ENCODE measurements around the gene ABCC1.
A peak's percentile ranks its signal among the peaks of the same experiment; 100 is the strongest.
"Not testable (repeated sequence)": the region's sequence is repeated elsewhere in the genome, so short reads cannot be mapped to it uniquely, and the experiment has no call there.

Gene ABCC1

GRCh38 chr16:16101585-16101984, 152.2 kb downstream of the ABCC1 start:
- Histone ChIP-seq H3K9me3 (ENCODE audit: low read length) (no peaks in the 10 kb centered on the region), H3K79me2 (ENCODE audit: insufficient read depth, low read length) (no peaks in the 10 kb centered on the region), H3K36me3 (ENCODE audit: insufficient read depth, low read length) (peaks cover 66% of the 10 kb centered on the region), H3F3A (ENCODE audit: insufficient read depth, low read length) (0 out of 2 replicates have a peak, but pooled peaks cover 4% of the 10 kb centered on the region), H3K9ac (ENCODE audit: low read length) (no peak overlapping the region), H3K4me1 (ENCODE audit: insufficient read depth, low read length, severe bottlenecking) (peaks cover 62% of the 10 kb centered on the region), H3K27ac (ENCODE audit: low read depth, low read length, poor library complexity, severe bottlenecking) (peak overlapping the region; percentile 65), H3K4me3 (ENCODE audit: low read depth, low read length, poor library complexity, severe bottlenecking) (no peak overlapping the region), H3K9me2 (ENCODE audit: low read depth, low read length) (no peaks in the 10 kb centered on the region), H4K20me1 (ENCODE audit: insufficient read depth, low read length) (no peaks in the 10 kb centered on the region), H3K27me3 (ENCODE audit: insufficient read depth, low read length) (no peaks in the 10 kb centered on the region), H3K4me2 (ENCODE audit: low read length) (no peak overlapping the region), H2AFZ (ENCODE audit: low read length) (no peak overlapping the region)
- TF ChIP-seq EZH2 (IDR thresholded peaks at IDR 0.05; ENCODE audit: borderline replicate concordance, low read length): no peak
- TF ChIP-seq CTCF (IDR thresholded peaks at IDR 0.05; ENCODE audit: low read length): no peak

- Histone ChIP-seq H3K4me3 (ENCODE audit: low read depth, low read length, poor library complexity, severe bottlenecking) (no peak overlapping the region), H4K20me1 (ENCODE audit: insufficient read depth, low read length) (no peaks in the 10 kb centered on the region), H3K9me2 (ENCODE audit: low read depth, low read length) (no peaks in the 10 kb centered on the region), H3K9me3 (ENCODE audit: low read length) (no peaks in the 10 kb centered on the region), H3K27me3 (ENCODE audit: insufficient read depth, low read length) (no peaks in the 10 kb centered on the region), H3K36me3 (ENCODE audit: insufficient read depth, low read length) (peaks cover 69% of the 10 kb centered on the region), H3K9ac (ENCODE audit: low read length) (no peak overlapping the region), H2AFZ (ENCODE audit: low read length) (no peak overlapping the region), H3F3A (ENCODE audit: insufficient read depth, low read length) (peaks cover 7% of the 10 kb centered on the region; the same call in 1 of the 2 replicates), H3K4me2 (ENCODE audit: low read length) (no peak overlapping the region), H3K79me2 (ENCODE audit: insufficient read depth, low read length) (no peaks in the 10 kb centered on the region), H3K27ac (ENCODE audit: low read depth, low read length, poor library complexity, severe bottlenecking) (no peak overlapping the region), H3K4me1 (ENCODE audit: insufficient read depth, low read length, severe bottlenecking) (peaks cover 55% of the 10 kb centered on the region)
- no peak for TF ChIP-seq EZH2 (IDR thresholded peaks at IDR 0.05; ENCODE audit: borderline replicate concordance, low read length)
- TF ChIP-seq CTCF (IDR thresholded peaks at IDR 0.05; ENCODE audit: low read length): no peak
These were observed 153.3 kb downstream of the ABCC1 start for GRCh38 chr16:16102738-16103137.

- not testable (repeated sequence) for H3K9ac ChIP-seq (ENCODE audit: low read length); H3K27me3 ChIP-seq (ENCODE audit: insufficient read depth, low read length); H3F3A ChIP-seq (ENCODE audit: insufficient read depth, low read length); H3K4me3 ChIP-seq (ENCODE audit: low read depth, low read length, poor library complexity, severe bottlenecking); H2AFZ ChIP-seq (ENCODE audit: low read length); H3K79me2 ChIP-seq (ENCODE audit: insufficient read depth, low read length); H3K9me3 ChIP-seq (ENCODE audit: low read length); H4K20me1 ChIP-seq (ENCODE audit: insufficient read depth, low read length); H3K9me2 ChIP-seq (ENCODE audit: low read depth, low read length)
- H3K36me3 ChIP-seq (ENCODE audit: insufficient read depth, low read length): peaks cover 69% of the 10 kb centered on the region
- H3K4me2 ChIP-seq (ENCODE audit: low read length): peak overlapping the region; percentile 59; the same call in 1 of the 2 replicates
- H3K4me1 ChIP-seq (ENCODE audit: insufficient read depth, low read length, severe bottlenecking): peaks cover 47% of the 10 kb centered on the region
- peak overlapping the region; percentile 94 for H3K27ac ChIP-seq (ENCODE audit: low read depth, low read length, poor library complexity, severe bottlenecking)
These were observed 154.9 kb downstream of the ABCC1 start for GRCh38 chr16:16104132-16104803.

GRCh38 chr16:16104804-16105141, 155.4 kb downstream of the ABCC1 start:
- not testable (repeated sequence) for H3K9me2 ChIP-seq (ENCODE audit: low read depth, low read length); H3K9me3 ChIP-seq (ENCODE audit: low read length); H3K27me3 ChIP-seq (ENCODE audit: insufficient read depth, low read length); H2AFZ ChIP-seq (ENCODE audit: low read length); H3F3A ChIP-seq (ENCODE audit: insufficient read depth, low read length); H4K20me1 ChIP-seq (ENCODE audit: insufficient read depth, low read length); H3K79me2 ChIP-seq (ENCODE audit: insufficient read depth, low read length)
- H3K9ac ChIP-seq (ENCODE audit: low read length): peak overlapping the region; percentile 55
- peak overlapping the region; percentile 94 for H3K27ac ChIP-seq (ENCODE audit: low read depth, low read length, poor library complexity, severe bottlenecking)
- H3K4me3 ChIP-seq (ENCODE audit: low read depth, low read length, poor library complexity, severe bottlenecking): peak overlapping the region; percentile 30
- H3K4me1 ChIP-seq (ENCODE audit: insufficient read depth, low read length, severe bottlenecking): peaks cover 41% of the 10 kb centered on the region
- peak overlapping the region; percentile 59 for H3K4me2 ChIP-seq (ENCODE audit: low read length)
- peaks cover 71% of the 10 kb centered on the region for H3K36me3 ChIP-seq (ENCODE audit: insufficient read depth, low read length)
